T follicular helper cell (primary cell): ENCODE measurements around the gene GRHPR.
"Not testable (repeated sequence)": the region's sequence is repeated elsewhere in the genome, so short reads cannot be mapped to it uniquely, and the experiment has no call there.

ENCODE experiments used
- DNase-seq: peaks from one replicate; pipeline ENCODE4 v3.0.0-alpha.2; 2020; ENCODE audit warnings: low read depth

Gene GRHPR

GRCh38 chr9:37447111-37447510 lies 24.6 kb downstream of the GRHPR start:
- DNase-seq: no peak

GRCh38 chr9:37449862-37450632 lies 27.6 kb downstream of the GRHPR start:
- no peak for DNase-seq

- DNase-seq: no peak
These were observed 29.1 kb downstream of the GRHPR start for GRCh38 chr9:37451628-37452027.

- no peak for DNase-seq
These were observed 30.1 kb downstream of the GRHPR start for GRCh38 chr9:37452611-37453010.

DNA sequence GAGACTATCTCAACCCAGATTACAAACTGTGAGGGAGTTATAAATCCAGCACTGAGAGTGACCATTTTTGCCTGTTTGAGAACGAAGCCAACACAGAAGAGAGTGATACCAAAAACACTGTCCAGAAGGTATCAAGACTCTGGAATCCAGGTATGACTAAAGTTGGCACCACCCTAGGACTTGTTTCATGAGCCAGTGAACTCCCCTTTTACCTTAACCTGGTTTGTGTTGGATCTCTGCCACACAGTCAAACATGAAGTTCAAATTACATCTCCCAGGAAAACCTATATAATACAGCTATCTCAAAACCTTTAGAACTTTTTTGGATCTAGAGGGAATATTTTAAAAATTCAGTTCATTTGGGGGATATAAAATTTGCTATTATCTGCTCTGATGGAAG lies 31.3 kb downstream of the GRHPR start:
- DNase-seq: no peak

DNA sequence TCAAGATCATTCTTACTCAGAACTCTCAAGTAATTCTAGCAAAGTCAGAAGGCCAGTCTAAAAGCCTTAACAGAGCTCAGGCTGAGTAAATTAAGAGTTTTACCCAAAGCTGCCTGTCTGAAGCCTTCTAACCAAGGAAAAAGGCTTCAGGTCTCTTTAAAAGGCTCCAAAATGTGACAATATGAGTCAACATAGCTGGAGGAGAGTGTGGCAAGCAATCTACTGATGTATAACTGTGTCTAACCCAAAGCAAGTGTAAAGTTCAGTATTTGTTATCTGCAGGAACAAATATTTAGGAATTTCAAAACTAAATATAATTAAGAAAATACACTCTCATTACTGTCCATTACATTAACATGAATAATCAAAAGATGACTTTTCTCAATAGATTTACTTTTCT lies 31.7 kb downstream of the GRHPR start:
- DNase-seq: no peak

DNA sequence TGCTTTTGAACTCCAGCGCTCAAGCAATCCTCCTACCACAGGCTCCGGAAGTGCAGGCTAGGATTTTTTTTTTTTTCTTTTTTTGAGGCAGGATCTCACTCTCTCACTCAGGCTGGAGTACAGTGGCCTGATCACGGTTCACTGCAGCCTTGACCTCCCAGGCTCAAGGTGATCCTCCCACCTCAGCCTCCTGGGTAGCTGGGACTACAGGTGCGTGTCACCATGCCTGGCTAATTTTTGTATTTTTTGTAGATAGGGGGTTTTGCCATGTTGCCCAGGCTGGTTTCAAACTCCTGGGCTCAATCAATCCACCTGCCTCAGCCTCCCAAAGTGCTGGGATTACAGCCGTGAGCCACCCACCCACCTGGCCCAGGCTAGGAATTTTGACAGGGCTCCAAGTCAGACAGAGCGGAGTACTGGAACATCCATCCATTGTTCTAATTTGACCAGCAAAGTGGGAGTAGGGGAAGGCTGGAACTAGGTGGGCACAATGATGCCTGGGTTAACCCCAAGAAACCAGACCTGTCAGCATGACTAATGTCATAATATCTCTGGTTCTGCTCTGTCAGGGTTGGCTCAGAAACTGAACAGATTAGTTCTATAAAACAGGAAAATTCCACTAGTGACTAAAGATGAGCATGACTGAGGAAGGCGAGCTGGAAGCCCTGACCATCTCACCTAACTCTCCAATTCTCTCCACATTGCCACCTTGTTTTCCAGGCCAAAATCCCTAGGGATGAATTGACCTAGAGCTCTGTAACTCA lies 33.6 kb downstream of the GRHPR start:
- DNase-seq: no peak

- no peak for DNase-seq
These were observed 34.3 kb downstream of the GRHPR start for GRCh38 chr9:37456817-37457216.

GRCh38 chr9:37464006-37464405 lies 41.5 kb downstream of the GRHPR start:
- DNase-seq: no peak

DNA sequence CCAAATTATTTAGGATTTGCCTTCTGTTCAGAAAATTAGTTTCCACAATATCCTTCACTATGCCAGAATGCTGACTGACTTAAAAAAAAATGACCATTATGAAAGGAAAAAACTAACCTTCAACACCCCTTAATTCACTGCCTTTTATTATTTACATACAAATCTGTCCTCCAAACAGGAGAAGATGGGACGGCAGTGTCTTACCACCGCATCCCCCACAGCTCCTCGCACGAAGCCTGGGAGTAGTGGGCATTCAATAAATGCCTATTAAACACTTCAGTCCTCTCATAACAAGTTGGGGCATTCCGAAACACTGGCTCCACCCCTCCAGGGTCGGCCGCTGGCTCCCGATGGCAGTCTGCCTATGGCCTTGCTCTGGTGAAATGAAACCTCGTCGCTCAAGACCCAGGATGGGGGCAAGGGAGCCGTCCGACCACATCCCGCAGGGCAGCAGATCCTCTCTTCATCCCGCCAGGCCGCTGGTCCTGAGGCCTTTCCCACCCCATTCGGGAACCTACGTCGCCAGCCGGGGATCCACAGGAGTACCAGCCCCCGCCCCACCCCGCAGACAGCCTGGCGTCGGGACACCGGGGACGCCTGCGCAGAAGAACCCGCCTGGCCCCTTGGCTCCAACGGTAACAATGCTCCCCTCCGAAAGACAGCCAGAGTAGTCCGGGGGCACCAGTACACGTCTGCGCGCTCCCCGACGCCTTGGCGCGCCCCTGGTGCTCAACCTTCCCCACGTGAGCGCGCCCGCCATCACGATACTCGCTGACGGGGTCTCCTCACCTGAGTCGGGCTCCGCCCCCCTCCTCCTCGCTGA lies 42.1 kb downstream of the GRHPR start:
- peak; percentile 83 for DNase-seq

DNA sequence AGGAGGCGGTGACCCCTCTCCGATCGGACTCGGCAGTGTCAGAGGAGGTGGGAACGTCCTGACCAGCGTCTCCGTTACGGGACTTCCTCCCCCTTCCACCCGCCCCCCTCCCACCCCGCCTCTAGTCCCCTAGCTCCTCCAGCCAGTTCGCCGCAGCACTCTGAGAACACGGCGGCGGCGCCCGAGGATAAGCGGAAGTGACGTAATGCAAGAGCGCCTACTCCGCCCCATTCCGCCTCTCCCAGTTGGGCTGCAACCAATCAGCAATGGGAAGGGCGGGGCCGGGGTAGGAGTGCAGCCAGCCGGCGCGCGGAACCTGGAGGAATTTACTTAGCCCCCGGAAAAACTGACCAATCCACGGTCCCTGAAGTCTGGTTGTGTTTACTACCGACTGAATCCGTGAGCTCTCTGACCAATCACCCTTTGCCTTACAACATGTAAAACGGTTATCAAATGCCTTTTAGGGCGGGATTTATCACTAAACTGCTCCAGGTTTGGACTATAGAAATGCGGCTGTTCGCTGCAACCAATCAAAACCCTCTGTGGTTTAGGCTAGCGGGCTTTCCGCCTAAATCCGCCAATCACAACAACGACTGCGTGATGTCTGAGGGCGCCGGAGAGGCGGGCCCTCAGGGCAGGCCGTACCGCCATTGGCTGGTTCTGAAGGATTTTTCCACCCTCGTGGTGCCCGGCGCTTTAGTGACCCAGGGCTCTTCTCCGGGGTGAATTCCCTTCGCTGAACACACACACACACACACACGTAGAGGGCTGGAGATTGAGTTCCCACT lies 42.9 kb downstream of the GRHPR start, which contains the start of gene ZBTB5:
TSS of gene ZBTB5 (minus strand) at position 202 of the 788 bp plus-strand sequence. CDS start 22,899 bp downstream, outside the sequence.
- peak; percentile 99 for DNase-seq

GRCh38 chr9:37466037-37466709 lies 43.7 kb downstream of the GRHPR start:
- peak; percentile 6 for DNase-seq

GRCh38 chr9:37467530-37467929 lies 45.0 kb downstream of the GRHPR start:
- DNase-seq: not testable (repeated sequence)

- DNase-seq: no peak
These were observed 46.1 kb downstream of the GRHPR start for GRCh38 chr9:37468620-37469019.

DNA sequence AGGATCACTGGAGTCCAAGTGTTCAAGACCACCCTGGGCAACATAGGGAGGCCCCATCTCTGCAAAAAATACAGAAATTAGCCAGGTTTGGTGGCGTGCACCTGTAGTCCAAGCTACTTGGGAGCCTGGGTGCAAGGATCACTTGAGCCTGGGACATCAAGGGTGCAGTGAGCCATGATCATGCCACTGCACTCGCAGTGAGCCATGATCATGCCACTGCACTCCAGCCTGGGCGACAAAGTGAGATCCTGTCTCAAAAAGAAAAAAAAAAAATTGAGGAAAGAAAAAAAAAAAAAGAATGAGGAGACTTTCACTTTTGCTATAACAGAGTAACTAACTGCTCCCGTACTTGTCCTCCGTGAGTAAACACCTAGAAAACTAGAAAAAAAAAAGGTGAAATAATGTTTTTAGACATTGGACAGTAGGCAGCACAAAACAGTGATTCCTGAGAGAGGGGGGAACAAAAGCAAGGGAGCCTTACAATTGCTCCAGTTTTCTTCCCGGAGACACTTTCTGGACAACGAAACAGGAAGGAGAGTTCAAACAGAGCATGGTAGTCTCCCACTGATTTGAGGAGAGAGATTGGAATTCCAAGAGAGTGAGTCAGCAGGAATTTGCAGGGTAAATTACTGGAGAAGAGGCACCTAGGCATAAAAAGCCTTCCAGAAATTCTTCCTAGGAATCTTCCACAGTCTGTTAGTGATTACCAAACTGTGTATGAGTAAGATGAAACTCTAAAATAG lies 49.6 kb downstream of the GRHPR start:
- DNase-seq: no peak

DNA sequence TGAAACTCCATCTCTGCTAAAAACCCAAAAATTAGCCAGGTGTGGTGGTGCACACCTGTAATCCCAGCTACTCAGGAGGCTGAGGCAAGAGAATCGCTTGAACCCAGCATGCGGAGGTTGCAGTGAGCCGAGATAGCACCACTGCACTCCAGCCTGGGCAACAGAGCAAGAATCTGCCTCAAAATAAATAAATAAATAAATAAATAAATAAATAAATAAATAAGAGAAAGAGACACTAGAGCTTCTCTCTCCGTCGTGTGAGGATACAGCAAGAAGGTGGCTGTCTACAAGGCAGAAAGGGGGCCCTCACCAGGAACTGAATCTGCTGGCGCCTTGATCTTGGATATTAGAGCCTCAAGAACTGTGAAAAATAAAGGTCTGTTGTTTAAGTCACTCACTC lies 51.5 kb downstream of the GRHPR start:
- not testable (repeated sequence) for DNase-seq

DNA sequence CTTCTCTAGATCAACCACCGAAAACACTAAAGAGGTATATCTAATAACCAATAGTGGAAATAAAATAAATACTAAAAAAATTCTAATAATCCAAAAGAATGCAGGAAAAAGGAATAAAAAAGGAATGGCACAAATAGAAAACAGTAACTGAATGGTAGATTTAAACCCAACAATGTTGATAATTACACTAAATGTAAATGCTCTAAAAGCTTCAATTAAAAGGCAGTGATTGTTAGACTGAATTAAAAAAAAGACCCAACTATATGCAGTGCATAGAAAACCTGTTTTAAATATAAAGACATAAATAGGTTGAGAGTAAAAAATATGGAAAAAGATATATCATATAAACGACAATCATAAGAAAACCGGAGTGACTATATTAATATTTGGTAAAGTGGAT lies 51.9 kb downstream of the GRHPR start:
- DNase-seq: no peak

- DNase-seq: no peak
These were observed 54.4 kb downstream of the GRHPR start for GRCh38 chr9:37476930-37477329.

GRCh38 chr9:37477443-37477842 lies 54.9 kb downstream of the GRHPR start:
- DNase-seq: not testable (repeated sequence)

- not testable (repeated sequence) for DNase-seq
These were observed 55.6 kb downstream of the GRHPR start for GRCh38 chr9:37477987-37478619.
